ENCODE data around the gene SDC3.

The SDC3 gene

GRCh38 chr1:30838996-30839395 is 69.6 kb downstream of the SDC3 start:
- H2AFZ ChIP-seq (ENCODE audit: low read depth, low read length): no peak overlapping the region
- H3K36me3 ChIP-seq (replicated peaks; ENCODE audit: low read depth, low read length): no peaks in the 10 kb centered on the region
- TF ChIP-seq CTCF (IDR thresholded peaks at IDR 0.05; ENCODE audit: low read depth, low read length): no peak
- TF ChIP-seq EZH2phosphoT487 (IDR thresholded peaks at IDR 0.05; ENCODE audit: low read depth): no peak
- no peak overlapping the region for H3K4me2 ChIP-seq (ENCODE audit: low read length)
- H3K9ac ChIP-seq (ENCODE audit: low read length): no peak overlapping the region
- H3K9me3 ChIP-seq (ENCODE audit: insufficient read depth, low read length): no peaks in the 10 kb centered on the region
- no peaks in the 10 kb centered on the region for H4K20me1 ChIP-seq (ENCODE audit: insufficient read depth, low read length)
- H3K4me1 ChIP-seq (ENCODE audit: low read length): no peaks in the 10 kb centered on the region
- H3K4me3 ChIP-seq (ENCODE audit: low read length): no peak overlapping the region
- peaks cover 10% of the 10 kb centered on the region for H3K27me3 ChIP-seq (ENCODE audit: low read depth, low read length)
- no peak overlapping the region for H3K27ac ChIP-seq (ENCODE audit: low read length)
- H3K79me2 ChIP-seq (ENCODE audit: low read length): no peaks in the 10 kb centered on the region

- Histone ChIP-seq H3K36me3 (replicated peaks; ENCODE audit: low read depth, low read length) (no peaks in the 10 kb centered on the region), H3K9ac (ENCODE audit: low read length) (no peak overlapping the region), H3K4me1 (ENCODE audit: low read length) (no peaks in the 10 kb centered on the region), H3K4me3 (ENCODE audit: low read length) (no peak overlapping the region), H3K79me2 (ENCODE audit: low read length) (no peaks in the 10 kb centered on the region), H3K4me2 (ENCODE audit: low read length) (no peak overlapping the region), H3K27ac (ENCODE audit: low read length) (no peak overlapping the region), H2AFZ (ENCODE audit: low read depth, low read length) (no peak overlapping the region), H3K27me3 (ENCODE audit: low read depth, low read length) (peaks cover 10% of the 10 kb centered on the region), H3K9me3 (ENCODE audit: insufficient read depth, low read length) (no peaks in the 10 kb centered on the region), H4K20me1 (ENCODE audit: insufficient read depth, low read length) (no peaks in the 10 kb centered on the region)
- TF ChIP-seq CTCF (IDR thresholded peaks at IDR 0.05; ENCODE audit: low read depth, low read length) (no peak), EZH2phosphoT487 (IDR thresholded peaks at IDR 0.05; ENCODE audit: low read depth) (no peak)
Measured at GRCh38 chr1:30837653-30838052, 70.9 kb downstream of the SDC3 start.

- H3K9me3 ChIP-seq (ENCODE audit: insufficient read depth, low read length): no peaks in the 10 kb centered on the region
- H3K9ac ChIP-seq (ENCODE audit: low read length): no peak overlapping the region
- no peaks in the 10 kb centered on the region for H4K20me1 ChIP-seq (ENCODE audit: insufficient read depth, low read length)
- no peaks in the 10 kb centered on the region for H3K79me2 ChIP-seq (ENCODE audit: low read length)
- no peak overlapping the region for H3K4me3 ChIP-seq (ENCODE audit: low read length)
- no peaks in the 10 kb centered on the region; the same call in 1 of the 2 replicates for H3K27me3 ChIP-seq (ENCODE audit: low read depth, low read length)
- no peak for TF ChIP-seq EZH2phosphoT487 (IDR thresholded peaks at IDR 0.05; ENCODE audit: low read depth)
- TF ChIP-seq CTCF (IDR thresholded peaks at IDR 0.05; ENCODE audit: low read depth, low read length): no peak
- H3K36me3 ChIP-seq (replicated peaks; ENCODE audit: low read depth, low read length): no peaks in the 10 kb centered on the region
- no peak overlapping the region for H3K4me2 ChIP-seq (ENCODE audit: low read length)
- no peak overlapping the region for H2AFZ ChIP-seq (ENCODE audit: low read depth, low read length)
- no peak overlapping the region for H3K27ac ChIP-seq (ENCODE audit: low read length)
- no peaks in the 10 kb centered on the region for H3K4me1 ChIP-seq (ENCODE audit: low read length)
Measured at GRCh38 chr1:30834253-30834652, 74.3 kb downstream of the SDC3 start.

- Histone ChIP-seq H3K36me3 (replicated peaks; ENCODE audit: low read depth, low read length) (no peaks in the 10 kb centered on the region), H3K4me3 (ENCODE audit: low read length) (no peak overlapping the region), H3K9me3 (ENCODE audit: insufficient read depth, low read length) (no peaks in the 10 kb centered on the region), H4K20me1 (ENCODE audit: insufficient read depth, low read length) (no peaks in the 10 kb centered on the region), H3K4me1 (ENCODE audit: low read length) (no peaks in the 10 kb centered on the region), H3K27me3 (ENCODE audit: low read depth, low read length) (no peaks in the 10 kb centered on the region; the same call in 1 of the 2 replicates), H3K27ac (ENCODE audit: low read length) (no peak overlapping the region), H3K79me2 (ENCODE audit: low read length) (no peaks in the 10 kb centered on the region), H2AFZ (ENCODE audit: low read depth, low read length) (no peak overlapping the region), H3K4me2 (ENCODE audit: low read length) (no peak overlapping the region), H3K9ac (ENCODE audit: low read length) (no peak overlapping the region)
- TF ChIP-seq EZH2phosphoT487 (IDR thresholded peaks at IDR 0.05; ENCODE audit: low read depth): no peak
Measured at GRCh38 chr1:30830537-30830936, 78.0 kb downstream of the SDC3 start.

- no peak overlapping the region for H3K4me3 ChIP-seq (ENCODE audit: low read length)
- no peak overlapping the region for H3K9ac ChIP-seq (ENCODE audit: low read length)
- no peaks in the 10 kb centered on the region for H3K79me2 ChIP-seq (ENCODE audit: low read length)
- H3K4me2 ChIP-seq (ENCODE audit: low read length): no peak overlapping the region
- no peaks in the 10 kb centered on the region; the same call in 1 of the 2 replicates for H3K27me3 ChIP-seq (ENCODE audit: low read depth, low read length)
- H2AFZ ChIP-seq (ENCODE audit: low read depth, low read length): no peak overlapping the region
- TF ChIP-seq EZH2phosphoT487 (IDR thresholded peaks at IDR 0.05; ENCODE audit: low read depth): no peak
- TF ChIP-seq CTCF (IDR thresholded peaks at IDR 0.05; ENCODE audit: low read depth, low read length): no peak
- no peaks in the 10 kb centered on the region for H3K9me3 ChIP-seq (ENCODE audit: insufficient read depth, low read length)
- H3K27ac ChIP-seq (ENCODE audit: low read length): no peak overlapping the region
- H3K4me1 ChIP-seq (ENCODE audit: low read length): no peaks in the 10 kb centered on the region; the same call in 1 of the 2 replicates
- H3K36me3 ChIP-seq (replicated peaks; ENCODE audit: low read depth, low read length): no peaks in the 10 kb centered on the region
- H4K20me1 ChIP-seq (ENCODE audit: insufficient read depth, low read length): no peaks in the 10 kb centered on the region
Measured at GRCh38 chr1:30829889-30830288, 78.7 kb downstream of the SDC3 start.

Data from OCI-LY3 (cell line).